HEK293 (cell line): ENCODE data around the gene KDM6A.
"Not testable (repeated sequence)": the region's sequence is repeated elsewhere in the genome, so short reads cannot be mapped to it uniquely, and the experiment has no call there.

Experiments used
- CTCF ChIA-PET: fragments of 350-600 bp; formaldehyde crosslinking; extraction: SDS; loops from one replicate; lab custom pipeline; 2021; ENCODE audit warnings: antibody characterized with exemption; lab: Yijun Ruan, JAX
- POLR2A ChIA-PET: fragments of 300-600 bp; formaldehyde crosslinking; extraction: SDS; loops from one replicate; lab custom pipeline; 2020; ENCODE audit warnings: antibody characterized with exemption, inconsistent platforms; lab: Yijun Ruan, JAX
- H3K27ac ChIP-seq: fragments of 200-500 bp; sonication (Bioruptor generic); 2 replicates; pipeline ENCODE4 v1.5.1; 2014; ENCODE audit warnings: low read depth, low read length, control low read depth, inconsistent platforms; ENCODE audit errors: extremely low read depth
- H3K36me3 ChIP-seq, 2 experiments: fragments of 200-500 bp in 1 of 2; sonication (Bioruptor generic) in 1 of 2; 1 replicate in 1 of 2; 2 replicates in 1 of 2; pipeline ENCODE4 v1.5.1; 2014 to 2017; ENCODE audit warnings: inconsistent platforms in 2 of 2, low read length in 2 of 2; ENCODE audit not compliant: control insufficient read depth in 2 of 2, insufficient read depth in 1 of 2
- H3K4me1 ChIP-seq: fragments of 200-500 bp; sonication (Bioruptor generic); 2 replicates; pipeline ENCODE4 v1.5.1; 2014; ENCODE audit warnings: mild to moderate bottlenecking, low read length, inconsistent platforms; ENCODE audit not compliant: control insufficient read depth, insufficient read depth
- H3K4me3 ChIP-seq: 2 replicates; pipeline ENCODE4 v1.5.1; 2011; ENCODE audit warnings: low read depth, mild to moderate bottlenecking, control low read depth, low read length, moderate library complexity
- H3K9me3 ChIP-seq: fragments of 200-500 bp; sonication (Bioruptor generic); 2 replicates; pipeline ENCODE4 v1.5.1; 2014; ENCODE audit warnings: low read depth, low read length, inconsistent platforms; ENCODE audit not compliant: control insufficient read depth, insufficient read depth
- FEZF1 ChIP-seq: fragments of 450-650 bp; formaldehyde crosslinking; IDR thresholded peaks from 2 replicates; pipeline ENCODE4 v1.5.1; 2016; ENCODE audit warnings: missing biosample characterization, missing genetic modification characterization
- GLI2 ChIP-seq: fragments of 450-650 bp; formaldehyde crosslinking; IDR thresholded peaks from 2 replicates; pipeline ENCODE4; 2017; ENCODE audit warnings: missing biosample characterization, missing genetic modification characterization, low read depth, borderline replicate concordance
- GLI4 ChIP-seq: fragments of 450-650 bp; formaldehyde crosslinking; IDR thresholded peaks from 2 replicates; pipeline ENCODE4 v1.5.1; 2016; ENCODE audit warnings: missing biosample characterization, missing genetic modification characterization
- GLIS2 ChIP-seq: fragments of 450-650 bp; formaldehyde crosslinking; IDR thresholded peaks from 2 replicates; pipeline ENCODE4 v1.5.1; 2016; ENCODE audit warnings: missing biosample characterization, missing genetic modification characterization
- HOXC10 ChIP-seq: sonication (generic); formaldehyde crosslinking; IDR thresholded peaks from 2 replicates; pipeline ENCODE4 v1.8.1; 2023; ENCODE audit warnings: mild to moderate bottlenecking, missing genetic modification reagents
- IKZF3 ChIP-seq: fragments of 450-650 bp; IDR thresholded peaks from 2 replicates; pipeline ENCODE4 v1.5.0; 2018; ENCODE audit warnings: missing biosample characterization, mild to moderate bottlenecking, missing genetic modification characterization, moderate library complexity
- OVOL3 ChIP-seq: fragments of 450-650 bp; formaldehyde crosslinking; IDR thresholded peaks from 2 replicates; pipeline ENCODE4 v1.5.1; 2016; ENCODE audit warnings: missing biosample characterization, missing genetic modification characterization
- SALL2 ChIP-seq: fragments of 450-650 bp; formaldehyde crosslinking; IDR thresholded peaks from 2 replicates; pipeline ENCODE4 v1.5.0; 2017; ENCODE audit warnings: missing biosample characterization, mild to moderate bottlenecking, missing genetic modification characterization, borderline replicate concordance
- WT1 ChIP-seq: fragments of 450-650 bp; formaldehyde crosslinking; IDR thresholded peaks from 2 replicates; pipeline ENCODE4 v1.5.1; 2016; ENCODE audit warnings: missing biosample characterization, missing genetic modification characterization
- ZBTB48 ChIP-seq: fragments of 450-650 bp; formaldehyde crosslinking; IDR thresholded peaks from 2 replicates; pipeline ENCODE4 v1.5.1; 2016; ENCODE audit warnings: missing biosample characterization, missing genetic modification characterization
- ZFP3 ChIP-seq: fragments of 450-650 bp; formaldehyde crosslinking; IDR thresholded peaks from 2 replicates; pipeline ENCODE4 v1.5.1; 2016; ENCODE audit warnings: low read depth, missing biosample characterization, missing genetic modification characterization
- ZIC2 ChIP-seq: fragments of 450-650 bp; formaldehyde crosslinking; IDR thresholded peaks from 2 replicates; pipeline ENCODE4 v1.5.1; 2016; ENCODE audit warnings: missing biosample characterization, missing genetic modification characterization
- ZNF138 ChIP-seq: fragments of 450-650 bp; formaldehyde crosslinking; IDR thresholded peaks from 2 replicates; pipeline ENCODE4 v1.5.1; 2016; ENCODE audit warnings: missing biosample characterization, missing genetic modification characterization, borderline replicate concordance
- ZNF157 ChIP-seq: fragments of 450-650 bp; formaldehyde crosslinking; IDR thresholded peaks from 2 replicates; pipeline ENCODE4 v1.5.1; 2016; ENCODE audit warnings: missing biosample characterization, missing genetic modification characterization
- ZNF174 ChIP-seq: fragments of 450-650 bp; formaldehyde crosslinking; IDR thresholded peaks from 2 replicates; pipeline ENCODE4 v1.5.0; 2017; ENCODE audit warnings: missing biosample characterization, mild to moderate bottlenecking, missing genetic modification characterization
- ZNF19 ChIP-seq: fragments of 450-650 bp; formaldehyde crosslinking; IDR thresholded peaks from 2 replicates; pipeline ENCODE4; 2016; ENCODE audit warnings: missing biosample characterization, missing genetic modification characterization, low read depth
- ZNF274 ChIP-seq, 2 experiments: fragments of 200-500 bp in 1 of 2; fragments of 450-650 bp in 1 of 2; sonication (Bioruptor generic) in 1 of 2; formaldehyde crosslinking in 1 of 2; IDR thresholded peaks; 2 replicates each; pipeline versions ENCODE4 v1.5.1 to v1.6.1; 2014 to 2016; ENCODE audit warnings: borderline replicate concordance in 1 of 2, inconsistent platforms in 1 of 2, low read length in 1 of 2, missing biosample characterization in 1 of 2, missing genetic modification characterization in 1 of 2
- ZNF544 ChIP-seq: fragments of 450-650 bp; formaldehyde crosslinking; IDR thresholded peaks from 2 replicates; pipeline ENCODE4 v1.5.0; 2017; ENCODE audit warnings: missing biosample characterization, missing genetic modification characterization
- ZNF610 ChIP-seq: fragments of 450-650 bp; formaldehyde crosslinking; IDR thresholded peaks from 2 replicates; pipeline ENCODE4 v1.5.1; 2016; ENCODE audit warnings: missing biosample characterization, missing genetic modification characterization, borderline replicate concordance
- ZNF624 ChIP-seq: fragments of 450-650 bp; formaldehyde crosslinking; IDR thresholded peaks from 2 replicates; pipeline ENCODE4 v1.5.1; 2017; ENCODE audit warnings: missing biosample characterization, missing genetic modification characterization
- ZNF776 ChIP-seq: fragments of 450-650 bp; formaldehyde crosslinking; IDR thresholded peaks from 2 replicates; pipeline ENCODE4 v1.5.0; 2017; ENCODE audit warnings: missing biosample characterization, missing genetic modification characterization, borderline replicate concordance
- ZSCAN30 ChIP-seq: fragments of 450-650 bp; IDR thresholded peaks from 2 replicates; pipeline ENCODE4 v1.5.1; 2018; ENCODE audit warnings: missing biosample characterization, mild to moderate bottlenecking, missing genetic modification characterization, moderate library complexity
- TF ChIP-seq, protein P1 (sequence below): fragments of 450-650 bp; formaldehyde crosslinking; IDR thresholded peaks from 2 replicates; pipeline ENCODE4 v1.5.1; 2016; ENCODE audit warnings: missing biosample characterization, missing genetic modification characterization
- TF ChIP-seq, protein P2 (sequence below): fragments of 450-650 bp; formaldehyde crosslinking; IDR thresholded peaks from 2 replicates; pipeline ENCODE4 v1.5.1; 2017; ENCODE audit warnings: missing biosample characterization, missing genetic modification characterization
- TF ChIP-seq, protein P3 (sequence below): fragments of 450-650 bp; formaldehyde crosslinking; IDR thresholded peaks from 2 replicates; pipeline ENCODE4 v1.5.1; 2016; ENCODE audit warnings: missing biosample characterization, missing genetic modification characterization

Gene KDM6A

DNA sequence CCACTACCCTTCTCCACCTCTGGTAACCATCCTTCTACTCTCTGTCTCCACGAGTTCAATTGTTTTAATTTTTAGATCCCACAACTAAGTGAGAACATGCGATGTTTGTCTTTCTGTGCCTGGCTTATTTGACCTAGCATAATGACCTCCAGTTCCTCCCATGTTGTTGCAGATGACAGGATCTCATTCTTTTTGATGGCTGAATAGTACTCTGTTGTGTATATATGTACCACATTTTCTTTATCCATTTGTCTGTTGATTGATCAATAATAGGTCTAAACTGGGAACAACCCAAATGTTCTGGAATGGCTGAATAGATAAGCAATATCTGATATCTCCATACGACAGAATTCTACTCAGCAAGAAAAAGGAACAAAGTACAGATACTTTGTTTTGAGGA lies 260.5 kb downstream of the KDM6A start (continued):
- TF ChIP-seq FEZF1 (tag by site-specific recombination) = no peak
- TF ChIP-seq GLI2 = no peak
- no peak for TF ChIP-seq SALL2 (tag by site-specific recombination)
- TF ChIP-seq, protein P1, sequence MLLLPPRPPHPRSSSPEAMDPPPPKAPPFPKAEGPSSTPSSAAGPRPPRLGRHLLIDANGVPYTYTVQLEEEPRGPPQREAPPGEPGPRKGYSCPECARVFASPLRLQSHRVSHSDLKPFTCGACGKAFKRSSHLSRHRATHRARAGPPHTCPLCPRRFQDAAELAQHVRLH (tag by site-specific recombination) = no peak
- no peak for TF ChIP-seq ZNF624 (tag by site-specific recombination)
- TF ChIP-seq GLIS2 (tag by site-specific recombination) = no peak

DNA sequence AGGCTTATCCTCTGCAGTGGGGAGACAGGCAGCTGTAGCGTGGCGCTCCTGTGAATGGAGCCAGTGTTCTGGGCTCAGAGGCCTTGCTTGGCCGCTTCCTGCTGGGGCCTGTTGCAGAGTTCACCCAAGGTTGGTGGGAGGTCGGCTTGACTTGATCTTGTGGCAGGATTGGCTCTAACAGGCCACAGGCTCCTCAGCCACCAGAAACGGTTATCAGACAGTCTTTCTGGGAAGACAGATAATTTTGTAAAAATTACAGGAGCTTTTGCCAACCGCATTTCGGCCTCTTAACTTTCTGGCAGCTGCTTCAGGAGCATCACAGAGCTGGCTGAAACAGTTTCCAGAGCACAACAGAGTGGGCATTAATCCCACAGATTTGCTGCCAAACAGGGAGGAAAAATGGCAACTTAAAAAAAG lies 261.3 kb downstream of the KDM6A start:
- TF ChIP-seq ZNF157 (no peak), ZNF274 (IDR thresholded peaks at IDR 0.05; ENCODE audit: low read length) (no peak), ZNF274 (tag by site-specific recombination; IDR thresholded peaks at IDR 0.05; ENCODE audit: borderline replicate concordance) (no peak), ZIC2 (tag by site-specific recombination) (no peak)
- TF ChIP-seq, all 188 proteins: peak for 0
- POLR2A ChIA-PET = no interaction called here
- Histone ChIP-seq H3K4me3 (no peak overlapping the region), H3K27ac (no peak overlapping the region), H3K4me1 (no peaks in the 10 kb centered on the region), H3K36me3 (no peaks in the 10 kb centered on the region), H3K9me3 (no peaks in the 10 kb centered on the region)
- CTCF ChIA-PET = no interaction called here

DNA sequence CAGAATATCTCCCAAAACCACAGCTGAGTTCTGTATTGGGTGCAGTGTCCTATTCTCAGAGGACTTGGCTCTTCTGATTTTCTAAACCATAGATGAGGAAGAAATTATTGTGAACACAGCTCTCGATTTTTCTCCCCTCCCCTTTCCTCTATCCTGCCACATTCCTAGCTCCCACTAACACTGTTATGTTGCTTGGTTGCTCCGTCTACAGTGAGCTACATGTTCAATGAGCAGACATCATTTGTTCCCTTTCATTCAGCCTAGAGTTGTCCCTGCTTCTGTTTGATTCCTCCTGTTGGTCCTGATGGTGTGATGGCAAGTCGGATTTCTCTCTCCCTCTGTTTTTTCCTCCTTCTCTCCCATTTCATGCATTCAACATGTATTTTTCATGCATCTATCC lies 261.8 kb downstream of the KDM6A start:
- TF ChIP-seq ZFP3 (tag by site-specific recombination) (no peak), GLI4 (tag by site-specific recombination) (no peak), ZBTB48 (tag by site-specific recombination) (no peak), ZSCAN30 (tag by site-specific recombination) (no peak), HOXC10 (CRISPR knock-in tag) (no peak), IKZF3 (tag by site-specific recombination) (no peak), OVOL3 (no peak), WT1 (tag by site-specific recombination) (no peak), ZNF544 (tag by site-specific recombination) (no peak), ZNF19 (no peak), ZNF610 (tag by site-specific recombination) (no peak), ZNF174 (tag by site-specific recombination) (no peak), ZNF776 (tag by site-specific recombination) (no peak), ZNF138 (tag by site-specific recombination) (no peak)
- TF ChIP-seq, protein P2, sequence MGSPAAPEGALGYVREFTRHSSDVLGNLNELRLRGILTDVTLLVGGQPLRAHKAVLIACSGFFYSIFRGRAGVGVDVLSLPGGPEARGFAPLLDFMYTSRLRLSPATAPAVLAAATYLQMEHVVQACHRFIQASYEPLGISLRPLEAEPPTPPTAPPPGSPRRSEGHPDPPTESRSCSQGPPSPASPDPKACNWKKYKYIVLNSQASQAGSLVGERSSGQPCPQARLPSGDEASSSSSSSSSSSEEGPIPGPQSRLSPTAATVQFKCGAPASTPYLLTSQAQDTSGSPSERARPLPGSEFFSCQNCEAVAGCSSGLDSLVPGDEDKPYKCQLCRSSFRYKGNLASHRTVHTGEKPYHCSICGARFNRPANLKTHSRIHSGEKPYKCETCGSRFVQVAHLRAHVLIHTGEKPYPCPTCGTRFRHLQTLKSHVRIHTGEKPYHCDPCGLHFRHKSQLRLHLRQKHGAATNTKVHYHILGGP (tag by site-specific recombination) = no peak
- TF ChIP-seq, protein P3, sequence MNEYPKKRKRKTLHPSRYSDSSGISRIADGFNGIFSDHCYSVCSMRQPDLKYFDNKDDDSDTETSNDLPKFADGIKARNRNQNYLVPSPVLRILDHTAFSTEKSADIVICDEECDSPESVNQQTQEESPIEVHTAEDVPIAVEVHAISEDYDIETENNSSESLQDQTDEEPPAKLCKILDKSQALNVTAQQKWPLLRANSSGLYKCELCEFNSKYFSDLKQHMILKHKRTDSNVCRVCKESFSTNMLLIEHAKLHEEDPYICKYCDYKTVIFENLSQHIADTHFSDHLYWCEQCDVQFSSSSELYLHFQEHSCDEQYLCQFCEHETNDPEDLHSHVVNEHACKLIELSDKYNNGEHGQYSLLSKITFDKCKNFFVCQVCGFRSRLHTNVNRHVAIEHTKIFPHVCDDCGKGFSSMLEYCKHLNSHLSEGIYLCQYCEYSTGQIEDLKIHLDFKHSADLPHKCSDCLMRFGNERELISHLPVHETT (tag by site-specific recombination) = no peak
- ChIA-PET POLR2A (no interaction called here), CTCF (interaction anchor here (0.6 kb wide), 1 partner anchor 65 kb away, joined by 6 read pairs; no protein-coding TSS in a partner anchor)
- H3K9me3 ChIP-seq = no peaks in the 10 kb centered on the region
- H3K4me3 ChIP-seq = no peak overlapping the region
- H3K4me1 ChIP-seq = no peaks in the 10 kb centered on the region
- no peaks in the 10 kb centered on the region for H3K36me3 ChIP-seq
- H3K27ac ChIP-seq = no peak overlapping the region

DNA sequence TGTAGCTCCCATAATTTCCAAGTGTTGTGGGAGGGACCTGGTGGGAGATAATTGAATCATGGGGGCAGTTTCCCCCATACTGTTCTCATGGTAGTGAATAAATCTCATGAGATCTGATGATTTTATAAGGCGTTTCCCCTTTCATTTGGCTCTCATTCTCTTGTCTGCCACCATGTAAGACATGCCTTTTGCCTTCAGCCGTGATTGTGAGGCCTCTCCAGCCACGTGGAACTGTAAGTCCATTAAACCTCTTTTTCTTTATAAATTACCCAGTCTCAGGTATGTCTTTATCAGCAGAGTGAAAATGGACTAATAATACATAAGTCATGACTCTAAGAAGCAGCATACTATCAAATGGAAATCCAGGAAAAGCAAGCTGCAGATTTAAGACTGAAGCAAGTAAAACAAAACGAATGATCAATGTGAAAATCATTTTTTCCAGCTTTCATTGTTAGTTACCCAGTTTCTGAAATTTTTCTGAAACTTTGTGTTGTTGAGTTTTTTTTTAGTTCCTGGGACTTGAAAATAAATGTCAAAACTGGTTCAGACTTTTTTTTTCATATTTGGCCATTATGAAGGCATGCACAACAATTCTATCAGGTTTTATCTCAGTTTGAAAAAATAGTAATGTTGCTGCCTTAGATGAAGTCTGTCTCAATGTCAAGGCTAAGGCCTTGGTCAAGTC lies 262.5 kb downstream of the KDM6A start:
- H3K4me1 ChIP-seq, POLR2A ChIA-PET, H3K4me3 ChIP-seq, H3K27ac ChIP-seq, H3K9me3 ChIP-seq, H3K36me3 ChIP-seq: not testable (repeated sequence)
- CTCF ChIA-PET = interaction anchor here (0.6 kb wide), 1 partner anchor 65 kb away, joined by 6 read pairs; no protein-coding TSS in a partner anchor
